GM12891 (cell line): ENCODE data around the gene CCSER1.

Experiments used
- PAX5 ChIP-seq: IDR thresholded peaks from 2 replicates; pipeline ENCODE4 v1.6.1; 2011; ENCODE audit warnings: low read length, moderate library complexity, mild to moderate bottlenecking; ENCODE audit not compliant: insufficient read depth, severe bottlenecking
- POLR2A ChIP-seq: IDR thresholded peaks from 2 replicates; pipeline ENCODE4 v1.6.1; 2011; ENCODE audit warnings: low read depth, low read length, control low read depth
- POLR2AphosphoS5 ChIP-seq: IDR thresholded peaks from 2 replicates; pipeline ENCODE4 v1.6.1; 2011; ENCODE audit warnings: low read depth, low read length, control low read depth
- POU2F2 ChIP-seq: IDR thresholded peaks from 2 replicates; pipeline ENCODE4 v1.6.1; 2011; ENCODE audit warnings: low read depth, mild to moderate bottlenecking, control low read depth, low read length, moderate library complexity
- TAF1 ChIP-seq: IDR thresholded peaks from 2 replicates; pipeline ENCODE4 v1.6.1; 2011; ENCODE audit warnings: low read depth, low read length, control low read depth

DNA sequence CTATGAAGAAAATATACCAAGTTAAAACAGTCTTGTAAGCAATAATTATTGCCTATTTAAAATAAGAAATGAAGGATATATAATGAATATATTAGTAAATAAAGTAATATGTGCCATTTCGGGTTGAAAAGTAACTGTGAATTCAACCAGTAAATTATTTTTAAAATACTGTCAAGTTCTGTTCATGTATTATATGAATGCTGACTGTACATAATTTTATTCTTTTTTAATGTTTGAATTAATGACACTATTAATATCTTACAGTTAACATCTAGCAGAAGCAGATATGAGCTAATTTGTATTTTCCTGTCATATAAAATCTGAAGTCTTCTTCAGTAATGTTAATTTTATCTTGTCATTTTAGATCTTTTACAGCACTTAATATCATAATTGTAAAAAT lies 632.9 kb downstream of the CCSER1 start:
- TF ChIP-seq PAX5 = no peak
- no peak for TF ChIP-seq TAF1
- no peak for TF ChIP-seq POLR2A
- TF ChIP-seq POLR2AphosphoS5 = no peak
- TF ChIP-seq POU2F2 = no peak
